K562 (cell line): ENCODE measurements around the gene C3. TPM values are rescaled to one million over a fixed set of nuclear protein-coding genes. Genes with fewer than 3 reads are reported as not detected.

Source experiments
- BCOR ChIP-seq: fragments of 450-650 bp; IDR thresholded peaks from 2 replicates; pipeline ENCODE4 v1.6.1; 2016
- CBFA2T3 ChIP-seq: fragments of 450-650 bp; IDR thresholded peaks from 2 replicates; pipeline ENCODE4 v1.6.1; 2017
- CEBPB ChIP-seq: fragments of 450-650 bp; IDR thresholded peaks from 2 replicates; pipeline ENCODE4 v1.6.1; 2016; ENCODE audit warnings: missing genetic modification characterization, missing compliant biosample characterization
- ELF1 ChIP-seq: fragments of 200-800 bp; sonication (Bioruptor generic); IDR thresholded peaks from 2 replicates; pipeline ENCODE4 v1.6.1; 2016; ENCODE audit warnings: missing genetic modification characterization, missing compliant biosample characterization
- EP300 ChIP-seq: IDR thresholded peaks from 2 replicates; pipeline ENCODE4 v1.6.1; 2012; ENCODE audit warnings: low read length, improper control_type of control experiment
- ESRRA ChIP-seq: fragments of 450-650 bp; IDR thresholded peaks from 2 replicates; pipeline ENCODE4 v1.6.1; 2014; ENCODE audit warnings: low read depth, mild to moderate bottlenecking, moderate library complexity, borderline replicate concordance
- ETV5 ChIP-seq: sonication (generic); formaldehyde crosslinking; IDR thresholded peaks from 2 replicates; pipeline ENCODE4 v1.4.0; 2020; ENCODE audit warnings: low read depth, mild to moderate bottlenecking, missing genetic modification reagents
- GATAD2B ChIP-seq: fragments of 450-650 bp; IDR thresholded peaks from 2 replicates; pipeline ENCODE4 v1.6.1; 2017; ENCODE audit warnings: mild to moderate bottlenecking, borderline replicate concordance
- HMGXB4 ChIP-seq: sonication (generic); formaldehyde crosslinking; IDR thresholded peaks from 2 replicates; pipeline ENCODE4 v1.8.1; 2023; ENCODE audit warnings: mild to moderate bottlenecking, missing genetic modification reagents
- LCOR ChIP-seq: sonication (generic); formaldehyde crosslinking; IDR thresholded peaks from 2 replicates; pipeline ENCODE4 v1.8.0; 2022; ENCODE audit warnings: mild to moderate bottlenecking, missing genetic modification reagents
- MAFF ChIP-seq: IDR thresholded peaks from 2 replicates; pipeline ENCODE4 v1.6.1; 2012; ENCODE audit warnings: low read length, improper control_type of control experiment
- MCM7 ChIP-seq, 2 experiments: fragments of 450-650 bp; IDR thresholded peaks; 2 replicates each; pipeline ENCODE4 v1.6.1; 2016 to 2018
- MECOM ChIP-seq: fragments of 250-450 bp; sonication (Bioruptor Pico); IDR thresholded peaks from 2 replicates; pipeline ENCODE4 v1.8.0; 2022; ENCODE audit warnings: inconsistent platforms
- MLLT1 ChIP-seq, 2 experiments: fragments of 450-650 bp; IDR thresholded peaks; 2 replicates each; pipeline ENCODE4 v1.6.1; 2016
- NBN ChIP-seq: fragments of 450-650 bp; IDR thresholded peaks from 2 replicates; pipeline ENCODE4 v1.6.1; 2016; ENCODE audit warnings: low read depth, mild to moderate bottlenecking
- RBBP5 ChIP-seq: fragments of 200-600 bp; sonication (generic); IDR thresholded peaks from 2 replicates; pipeline ENCODE4 v1.6.1; 2012; ENCODE audit warnings: borderline replicate concordance, mild to moderate bottlenecking, low read length, control low read depth, inconsistent platforms; ENCODE audit not compliant: insufficient read depth, poor library complexity, severe bottlenecking
- RBM39 ChIP-seq: fragments of 200-400 bp; formaldehyde crosslinking; optimal IDR thresholded peaks from 2 replicates; pipeline ENCODE3; 2018; ENCODE audit warnings: low read depth, low read length
- SMARCE1 ChIP-seq: fragments of 450-650 bp; IDR thresholded peaks from 2 replicates; pipeline ENCODE4 v1.7.1; 2016; ENCODE audit warnings: mild to moderate bottlenecking
- SPI1 ChIP-seq: IDR thresholded peaks from 2 replicates; pipeline ENCODE4 v1.6.1; 2011; ENCODE audit warnings: low read depth, low read length, control low read depth, borderline replicate concordance
- TCF3 ChIP-seq: sonication (generic); formaldehyde crosslinking; IDR thresholded peaks from 2 replicates; pipeline ENCODE4 v1.4.0; 2020; ENCODE audit warnings: mild to moderate bottlenecking, missing genetic modification reagents
- TRIM24 ChIP-seq, 2 experiments: fragments of 450-650 bp; IDR thresholded peaks; 2 replicates each; pipeline ENCODE4 v1.6.1; 2016
- XRCC4 ChIP-seq: IDR thresholded peaks from one replicate; pipeline ENCODE4 v1.6.1; 2011; ENCODE audit not compliant: insufficient read depth, insufficient read length; ENCODE audit errors: extremely low read depth
- ZKSCAN3 ChIP-seq: fragments of 250-450 bp; sonication (Bioruptor Pico); IDR thresholded peaks from 2 replicates; pipeline ENCODE4 v1.4.0; 2020
- ZNF24 ChIP-seq: fragments of 450-650 bp; IDR thresholded peaks from 2 replicates; pipeline ENCODE4 v1.6.1; 2016
- ZNF583 ChIP-seq: fragments of 250-450 bp; sonication (Bioruptor Pico); IDR thresholded peaks from 2 replicates; pipeline ENCODE4 v1.4.0; 2020
- ZNF592 ChIP-seq: fragments of 450-650 bp; IDR thresholded peaks from 2 replicates; pipeline ENCODE4 v1.6.1; 2017; ENCODE audit warnings: antibody characterized with exemption, mild to moderate bottlenecking
- ZNF79 ChIP-seq: fragments of 250-450 bp; sonication (Bioruptor Pico); IDR thresholded peaks from 2 replicates; pipeline ENCODE4 v1.4.0; 2020; ENCODE audit warnings: low read depth, mild to moderate bottlenecking, moderate library complexity
- polyA plus RNA-seq, 8 experiments: library from polyadenylated mRNA; depleted of rRNA in 4 of 8; stranded (reverse) in 5 of 8; unstranded in 3 of 8; fragments of >200 nt; fragmentation: Nextera tagmentation in 2 of 8; fragmentation: Illumina TruSeq in 1 of 8; extraction: Ambion mirVana in 2 of 8; extraction: Trizol in 1 of 8; gene quantifications; 2 replicates each; pipeline versions ENCODE4 v1.2.1 to v1.2.3, GENCODE V29; 2011 to 2014; ENCODE audit warnings: inconsistent platforms in 1 of 8, missing spikeins in 1 of 8
- total RNA-seq, 7 experiments: library from RNA; depleted of rRNA in 6 of 7; stranded (reverse); fragments of >200 nt in 6 of 7; fragmentation: Illumina TruSeq in 2 of 7; extraction: Trizol in 2 of 7; gene quantifications; 2 replicates each; pipeline versions ENCODE4 v1.2.1 to v1.2.3, GENCODE V29; 2011 to 2021; ENCODE audit warnings: low replicate concordance in 1 of 7

The C3 gene
- total and polyA plus RNA-seq, 9 of the 15 experiments (the other 6 are each of a cell fraction or from before 2014, with no cell fraction given) = 0.59 to 10.6 (median 2.2) TPM

GRCh38 chr19:6674868-6675305 lies 45.6 kb downstream of the C3 start (continued):
- TF ChIP-seq MLLT1 (IDR thresholded peaks at IDR 0.05) (peak in 1 of 2 experiments; percentile 85; a peak in 2 of 4 replicates), BCOR (peak; percentile 21; the same call in 1 of the 2 replicates), SMARCE1 (peak; percentile 93), EP300 (peak; percentile 46; the same call in 1 of the 2 replicates), HMGXB4 (no peak), CEBPB (tag) (no peak), TCF3 (CRISPR knock-in tag) (peak; percentile 55), RBM39 (no peak), MAFF (peak; percentile 92), GATAD2B (no peak; the same call in 1 of the 2 replicates), LCOR (CRISPR knock-in tag) (no peak), CBFA2T3 (peak; percentile 37; the same call in 1 of the 2 replicates), ZNF79 (CRISPR knock-in tag) (no peak), ZNF592 (no peak), ZNF24 (no peak), SPI1 (no peak), ZNF583 (CRISPR knock-in tag) (no peak), RBBP5 (no peak), MECOM (CRISPR knock-in tag) (no peak), MCM7 (IDR thresholded peaks at IDR 0.05) (no peak), NBN (peak; percentile 27; the same call in 1 of the 2 replicates), ZKSCAN3 (CRISPR knock-in tag) (no peak), ELF1 (tag) (peak; percentile 45; the same call in 1 of the 2 replicates), XRCC4 (no peak), ESRRA (peak; percentile 91; the same call in 1 of the 2 replicates), ETV5 (CRISPR knock-in tag) (peak; percentile 91), TRIM24 (IDR thresholded peaks at IDR 0.05) (peak; percentile 21 to 54; a peak in 1 of 4 replicates)
